Fibroblast of lung (primary cell): ENCODE results near the gene LRGUK.

ENCODE experiments used
- EZH2 ChIP-seq: IDR thresholded peaks from 2 replicates; pipeline ENCODE4 v1.5.1; 2012; ENCODE audit warnings: low read length, control low read depth, mild to moderate bottlenecking; ENCODE audit errors: missing control alignments
- TF ChIP-seq, protein P1 (sequence below), 2 donors: IDR thresholded peaks in 1 of 2; conservative IDR thresholded peaks in 1 of 2; 1 replicate in 1 of 2; 2 replicates in 1 of 2; pipeline ENCODE4 v1.5.1; 2011 to 2012; ENCODE audit warnings: low read length in 2 of 2, control low read depth in 1 of 2, inconsistent platforms in 1 of 2, low read depth in 1 of 2, mild to moderate bottlenecking in 1 of 2

DNA sequence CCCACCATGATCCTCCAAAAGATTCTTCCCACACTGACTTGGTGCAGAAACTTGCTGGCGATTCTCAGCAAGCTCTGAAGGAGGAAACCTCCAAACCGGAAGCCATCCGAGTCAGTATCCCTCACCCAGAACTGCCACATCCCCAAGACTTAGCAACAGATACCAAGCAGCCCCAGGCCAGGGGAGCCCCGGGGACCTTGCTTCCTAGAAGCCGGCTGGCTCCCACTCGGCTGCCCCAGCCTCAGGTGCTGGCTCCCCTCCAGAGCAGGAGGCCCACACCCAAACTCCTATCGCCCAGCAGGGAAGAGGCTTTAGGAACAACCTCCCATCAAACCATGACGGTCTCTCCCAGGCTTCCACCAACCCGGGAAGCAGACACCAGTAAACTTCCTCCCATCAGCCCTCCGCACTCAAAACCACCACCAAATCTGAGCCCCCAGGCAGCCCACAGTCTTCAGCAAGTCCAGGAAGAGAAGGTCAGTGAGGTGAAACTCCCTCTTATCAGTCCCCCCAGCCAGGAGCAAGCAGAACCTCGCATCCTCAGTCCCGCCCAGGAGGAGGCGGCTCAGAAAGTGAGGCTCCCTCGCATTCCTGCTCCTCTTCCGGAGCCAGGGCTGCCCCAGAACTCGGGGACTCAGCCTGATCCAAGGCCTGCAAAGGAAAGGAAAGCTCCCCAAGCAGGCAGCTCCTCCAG lies 82.3 kb downstream of the LRGUK start:
- TF ChIP-seq, protein P1, sequence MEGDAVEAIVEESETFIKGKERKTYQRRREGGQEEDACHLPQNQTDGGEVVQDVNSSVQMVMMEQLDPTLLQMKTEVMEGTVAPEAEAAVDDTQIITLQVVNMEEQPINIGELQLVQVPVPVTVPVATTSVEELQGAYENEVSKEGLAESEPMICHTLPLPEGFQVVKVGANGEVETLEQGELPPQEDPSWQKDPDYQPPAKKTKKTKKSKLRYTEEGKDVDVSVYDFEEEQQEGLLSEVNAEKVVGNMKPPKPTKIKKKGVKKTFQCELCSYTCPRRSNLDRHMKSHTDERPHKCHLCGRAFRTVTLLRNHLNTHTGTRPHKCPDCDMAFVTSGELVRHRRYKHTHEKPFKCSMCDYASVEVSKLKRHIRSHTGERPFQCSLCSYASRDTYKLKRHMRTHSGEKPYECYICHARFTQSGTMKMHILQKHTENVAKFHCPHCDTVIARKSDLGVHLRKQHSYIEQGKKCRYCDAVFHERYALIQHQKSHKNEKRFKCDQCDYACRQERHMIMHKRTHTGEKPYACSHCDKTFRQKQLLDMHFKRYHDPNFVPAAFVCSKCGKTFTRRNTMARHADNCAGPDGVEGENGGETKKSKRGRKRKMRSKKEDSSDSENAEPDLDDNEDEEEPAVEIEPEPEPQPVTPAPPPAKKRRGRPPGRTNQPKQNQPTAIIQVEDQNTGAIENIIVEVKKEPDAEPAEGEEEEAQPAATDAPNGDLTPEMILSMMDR (conservative IDR thresholded peaks at IDR 0.05 in 1 of 2, IDR thresholded peaks at IDR 0.05 in 1 of 2; ENCODE audit: low read depth in 1 of 2, low read length in 2 of 2): no peak
- no peak for TF ChIP-seq EZH2
